8988T (cell line): Measurements from ENCODE around the gene SLC25A17.
"Not testable (repeated sequence)": the region's sequence is repeated elsewhere in the genome, so short reads cannot be mapped to it uniquely, and the experiment has no call there.

ENCODE experiments used
- DNase-seq: peaks from one replicate; pipeline ENCODE4 v3.0.0; 2011

SLC25A17 gene

GRCh38 chr22:40751250-40751649 lies 67.9 kb downstream of the SLC25A17 start:
- no peak for DNase-seq

DNA sequence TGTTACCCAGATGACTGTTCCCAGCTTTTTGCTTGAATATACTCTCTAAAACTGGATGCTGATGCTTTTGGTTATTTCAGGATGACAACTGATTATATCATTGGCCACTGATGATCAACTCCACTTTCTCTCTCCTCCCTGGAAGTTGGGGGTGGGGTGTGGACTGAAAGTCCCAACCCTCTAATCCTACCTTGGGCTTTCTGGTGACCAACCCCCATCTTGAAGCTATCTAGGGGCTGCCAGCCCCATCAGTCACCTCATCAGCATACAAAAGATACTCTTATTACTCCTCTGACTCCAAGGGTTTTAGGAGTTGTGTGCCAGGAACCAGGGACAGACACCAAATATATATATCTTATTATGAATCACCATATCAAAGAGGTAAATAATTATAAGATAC lies 69.3 kb downstream of the SLC25A17 start:
- DNase-seq = no peak

DNA sequence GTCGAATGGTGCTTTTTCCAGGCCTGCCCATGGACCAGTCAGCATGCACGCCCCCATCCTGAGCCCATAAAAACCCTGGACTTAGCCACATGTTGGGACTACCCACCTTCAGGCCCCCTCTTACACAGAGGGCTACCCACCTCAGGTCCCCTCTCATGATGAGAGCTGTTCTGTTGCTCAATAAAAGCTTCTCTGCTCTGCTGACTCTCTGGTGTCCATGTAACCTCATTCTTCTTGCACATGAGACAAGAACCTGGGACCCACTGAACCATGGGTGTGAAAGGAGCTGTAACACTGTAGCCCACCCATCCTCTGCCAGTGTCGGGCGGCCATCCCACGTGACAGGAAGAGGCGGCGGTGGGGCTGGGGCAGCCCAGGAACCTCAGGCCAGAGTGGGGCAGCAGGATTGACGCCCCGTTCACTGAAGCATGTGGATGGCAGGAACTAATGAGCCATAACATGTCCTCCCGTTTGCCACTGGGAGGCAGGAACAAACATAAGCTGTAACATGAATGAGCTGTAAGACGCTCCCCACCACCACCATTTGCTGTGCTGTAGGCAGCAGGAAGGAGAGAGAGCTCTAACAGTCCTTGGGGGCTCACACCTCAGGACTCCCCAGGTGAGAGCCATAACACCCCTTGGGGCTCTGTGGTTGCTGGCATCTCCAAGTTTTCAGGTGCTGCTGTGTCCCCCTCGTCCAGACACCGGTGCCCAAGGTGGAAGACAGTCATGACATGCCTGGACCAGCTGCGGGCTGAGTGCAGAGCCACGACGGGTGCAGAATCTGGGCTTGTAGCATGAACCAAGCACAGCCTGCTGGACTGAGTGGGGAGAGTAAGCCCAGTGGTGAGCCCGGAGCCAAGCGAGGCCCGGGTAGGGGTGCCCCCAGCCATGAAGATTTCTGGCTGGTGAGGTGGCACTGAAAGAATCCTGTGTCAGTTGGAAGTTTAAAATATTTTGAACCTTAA lies 70.5 kb downstream of the SLC25A17 start:
- DNase-seq = no peak

- DNase-seq = no peak
These were observed 71.8 kb downstream of the SLC25A17 start for GRCh38 chr22:40747361-40747760.

DNA sequence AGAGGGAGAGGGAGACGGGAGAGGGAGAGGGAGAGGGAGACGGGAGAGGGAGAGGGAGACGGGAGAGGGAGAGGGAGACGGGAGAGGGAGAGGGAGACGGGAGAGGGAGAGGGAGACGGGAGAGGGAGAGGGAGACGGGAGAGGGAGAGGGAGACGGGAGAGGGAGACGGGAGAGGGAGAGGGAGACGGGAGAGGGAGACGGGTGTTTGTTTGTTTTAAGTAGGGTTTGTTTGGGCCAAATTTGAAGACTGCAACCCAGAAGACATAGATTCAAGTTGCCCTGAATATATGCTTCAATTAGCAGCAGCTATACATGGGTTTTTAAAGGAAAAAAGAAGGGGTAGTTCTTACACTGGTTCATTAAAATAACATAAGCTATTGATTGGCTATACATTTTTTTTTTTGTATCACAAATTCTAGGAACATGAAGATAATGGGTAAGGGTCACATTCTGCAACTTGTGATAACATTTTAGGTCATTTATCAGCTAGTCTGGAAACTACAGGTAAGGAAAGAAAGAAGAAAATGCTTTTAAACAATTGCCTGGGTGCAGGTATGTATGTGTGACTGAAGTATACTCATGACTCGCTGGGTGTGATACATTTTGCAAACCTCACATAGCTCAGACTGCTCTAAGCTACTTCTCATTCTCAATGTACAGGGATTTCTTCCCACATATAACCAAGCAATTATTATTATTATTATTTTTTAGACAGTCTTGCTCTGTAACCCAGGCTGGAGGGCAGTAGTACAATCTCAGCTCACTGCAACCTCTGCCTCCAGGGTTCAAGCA lies 72.5 kb downstream of the SLC25A17 start:
- no peak for DNase-seq

GRCh38 chr22:40743768-40744167 lies 75.4 kb downstream of the SLC25A17 start:
- no peak for DNase-seq

DNA sequence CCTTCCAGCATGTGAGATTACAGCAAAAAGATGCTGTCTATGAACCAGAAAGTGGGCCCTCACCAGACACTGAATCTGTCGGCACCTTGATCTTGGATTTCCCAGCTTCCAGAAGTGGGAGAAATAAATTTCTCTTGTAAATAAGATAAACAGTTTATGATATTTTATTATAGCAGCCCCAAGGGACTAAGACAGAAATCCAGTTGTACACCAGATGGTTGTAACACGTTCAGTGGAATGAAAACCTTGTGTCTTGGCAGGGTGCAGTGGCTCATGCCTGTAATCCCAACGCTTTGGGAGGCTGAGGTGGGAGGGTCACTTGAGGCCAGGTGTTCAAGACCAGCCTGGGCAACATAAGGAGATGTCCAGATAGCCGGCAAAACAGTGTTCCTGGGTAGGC lies 78.0 kb downstream of the SLC25A17 start:
- no peak for DNase-seq

DNA sequence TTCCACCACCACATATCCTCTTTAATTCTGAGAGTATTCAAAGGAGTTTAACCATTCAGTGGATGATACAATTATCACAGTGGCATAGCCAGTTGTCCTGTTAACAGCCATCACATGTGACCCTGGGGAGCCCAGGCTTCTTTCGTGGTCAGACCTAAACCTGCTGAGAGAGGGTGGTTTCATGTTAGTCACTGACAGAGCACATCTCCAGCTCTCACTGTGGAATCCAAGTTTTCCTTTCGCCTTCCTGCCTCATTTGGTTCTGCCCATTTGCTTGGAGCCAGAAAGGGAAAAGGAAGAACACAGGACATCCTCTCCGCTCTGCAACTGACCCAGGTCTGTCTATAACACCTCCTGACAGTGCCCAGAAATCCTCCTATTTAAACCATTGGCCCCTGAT lies 79.4 kb downstream of the SLC25A17 start:
- DNase-seq = no peak

GRCh38 chr22:40733919-40734318 lies 85.2 kb downstream of the SLC25A17 start:
- no peak for DNase-seq

GRCh38 chr22:40732999-40733292 lies 86.2 kb downstream of the SLC25A17 start:
- DNase-seq = no peak

- no peak for DNase-seq
These were observed 89.9 kb downstream of the SLC25A17 start for GRCh38 chr22:40729284-40729683.

GRCh38 chr22:40728731-40729189 lies 90.4 kb downstream of the SLC25A17 start:
- no peak for DNase-seq

- no peak for DNase-seq
These were observed 91.1 kb downstream of the SLC25A17 start for GRCh38 chr22:40727964-40728615.

DNA sequence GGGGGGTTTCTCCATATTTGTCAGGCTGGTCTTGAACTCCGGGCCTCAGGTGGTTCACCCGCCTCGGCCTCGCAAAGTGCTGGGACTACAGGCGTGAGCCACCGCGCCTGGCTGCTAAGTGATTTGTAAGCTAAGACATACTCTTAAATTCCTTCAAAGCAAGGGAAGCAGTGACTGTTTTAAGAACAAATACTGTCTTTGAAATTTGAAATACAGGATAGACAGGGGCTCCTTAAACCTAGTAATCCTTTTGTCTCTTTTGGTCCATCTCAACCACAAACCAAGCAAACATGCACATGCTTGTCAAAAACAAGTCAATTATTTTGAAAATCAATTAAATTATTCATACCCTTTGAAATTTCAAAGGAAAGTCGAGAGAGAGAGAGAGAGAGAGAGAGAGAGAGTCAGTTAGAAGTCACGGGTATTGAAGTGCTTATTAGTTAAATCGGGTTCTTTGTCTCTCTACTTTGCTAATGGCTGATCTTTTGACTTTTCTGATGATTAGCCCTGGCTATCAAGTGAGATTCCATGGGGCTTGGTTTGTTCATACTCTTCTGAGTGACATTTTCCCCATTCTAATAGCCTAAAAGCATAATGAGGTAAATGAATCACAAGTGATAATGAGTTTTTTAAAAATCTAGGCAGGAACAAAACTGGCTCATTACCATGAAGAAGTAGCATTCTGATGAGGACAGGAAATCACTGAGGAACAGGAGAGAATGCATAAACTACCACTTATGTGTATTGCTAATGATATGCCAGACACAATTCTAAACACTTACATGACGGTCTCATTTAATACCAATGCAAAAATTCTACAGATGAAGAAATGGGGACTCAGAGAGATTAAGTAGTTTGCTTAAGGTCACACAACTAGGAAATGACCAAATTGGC lies 91.8 kb downstream of the SLC25A17 start:
- DNase-seq = no peak

- no peak for DNase-seq
These were observed 92.6 kb downstream of the SLC25A17 start for GRCh38 chr22:40726514-40726913.

DNA sequence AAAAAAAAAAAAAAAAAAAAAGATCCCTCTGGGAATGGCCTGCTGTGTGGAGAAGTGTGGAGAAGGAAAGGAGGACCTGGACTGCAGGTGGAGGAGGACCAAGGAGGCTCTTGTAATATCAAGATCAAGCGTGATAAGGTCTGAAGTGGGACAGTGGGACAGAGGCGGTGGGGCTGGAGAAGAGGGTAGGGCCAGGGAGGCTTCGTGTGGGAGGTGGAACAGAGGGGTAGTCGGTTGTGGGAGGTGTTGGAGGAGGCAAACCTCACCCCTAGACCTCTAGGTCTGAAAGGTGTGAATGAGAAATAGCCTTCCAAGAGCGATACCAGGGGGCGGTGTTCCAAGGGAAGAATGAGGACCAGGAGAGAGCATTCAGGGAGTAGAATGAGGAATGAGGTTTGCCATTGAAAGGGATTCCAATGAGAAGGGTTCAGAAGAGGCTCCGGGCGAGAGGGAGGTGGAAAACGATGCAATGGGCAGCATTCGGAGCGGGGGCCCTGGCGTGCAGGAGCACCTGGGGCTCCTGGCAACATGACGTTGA lies 95.7 kb downstream of the SLC25A17 start:
- no peak for DNase-seq

GRCh38 chr22:40721266-40721665 lies 97.9 kb downstream of the SLC25A17 start:
- DNase-seq = no peak

DNA sequence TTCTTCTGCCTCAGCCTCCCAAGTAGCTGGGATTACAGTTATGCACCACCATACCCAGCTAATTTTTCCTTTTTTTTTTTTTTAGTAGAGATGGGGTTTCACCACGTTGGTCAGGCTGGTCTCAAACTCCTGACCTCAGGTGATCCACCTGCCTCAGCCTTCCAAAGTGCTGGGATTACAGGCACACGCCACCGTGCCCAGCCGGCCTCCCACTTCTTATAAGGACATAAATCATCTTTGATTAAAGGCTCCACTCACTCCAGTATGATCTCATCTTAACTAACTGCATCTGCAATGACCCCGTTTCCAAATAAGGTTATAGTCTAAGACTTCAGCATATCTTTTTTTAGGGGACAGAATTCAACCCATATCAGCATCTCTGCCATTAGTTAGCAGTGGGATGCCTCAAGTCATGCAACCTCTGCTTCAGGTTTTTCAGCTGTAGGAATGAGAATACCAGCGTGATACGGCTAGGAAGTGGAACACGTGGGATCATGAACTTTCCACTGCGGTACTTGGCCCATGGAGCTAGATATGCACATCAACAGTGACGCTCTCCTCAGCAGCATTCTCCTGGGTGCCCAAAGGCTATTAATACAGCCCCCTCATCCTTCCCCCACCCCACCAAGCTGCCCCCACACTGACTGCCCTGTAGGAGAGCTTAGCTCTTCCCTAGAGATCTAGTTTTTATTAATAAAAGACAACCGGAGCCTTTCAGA lies 98.4 kb downstream of the SLC25A17 start:
- no peak for DNase-seq

DNA sequence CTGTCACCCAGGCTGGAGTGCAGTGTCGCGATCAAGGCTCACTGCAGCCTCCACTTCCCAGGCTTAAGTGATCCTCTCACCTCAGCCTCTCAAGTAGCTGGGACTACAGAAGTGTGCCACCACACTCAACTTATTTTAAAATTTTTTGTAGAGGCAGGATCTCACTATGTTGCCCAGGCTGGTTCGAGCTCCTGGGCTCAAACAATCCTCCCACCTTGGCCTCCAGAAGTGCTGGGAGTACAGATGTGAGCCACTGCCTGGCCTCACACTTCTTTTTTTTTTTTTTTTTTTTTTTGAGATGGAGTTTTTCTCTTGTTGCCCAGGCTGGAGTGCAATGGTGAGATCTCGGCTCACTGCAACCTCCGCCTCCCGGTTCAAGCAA lies 99.0 kb downstream of the SLC25A17 start:
- not testable (repeated sequence) for DNase-seq
